ENCODE results near the gene PHACTR4.
"Not testable (repeated sequence)": the region's sequence is repeated elsewhere in the genome, so short reads cannot be mapped to it uniquely, and the experiment has no call there.

The PHACTR4 gene

DNA sequence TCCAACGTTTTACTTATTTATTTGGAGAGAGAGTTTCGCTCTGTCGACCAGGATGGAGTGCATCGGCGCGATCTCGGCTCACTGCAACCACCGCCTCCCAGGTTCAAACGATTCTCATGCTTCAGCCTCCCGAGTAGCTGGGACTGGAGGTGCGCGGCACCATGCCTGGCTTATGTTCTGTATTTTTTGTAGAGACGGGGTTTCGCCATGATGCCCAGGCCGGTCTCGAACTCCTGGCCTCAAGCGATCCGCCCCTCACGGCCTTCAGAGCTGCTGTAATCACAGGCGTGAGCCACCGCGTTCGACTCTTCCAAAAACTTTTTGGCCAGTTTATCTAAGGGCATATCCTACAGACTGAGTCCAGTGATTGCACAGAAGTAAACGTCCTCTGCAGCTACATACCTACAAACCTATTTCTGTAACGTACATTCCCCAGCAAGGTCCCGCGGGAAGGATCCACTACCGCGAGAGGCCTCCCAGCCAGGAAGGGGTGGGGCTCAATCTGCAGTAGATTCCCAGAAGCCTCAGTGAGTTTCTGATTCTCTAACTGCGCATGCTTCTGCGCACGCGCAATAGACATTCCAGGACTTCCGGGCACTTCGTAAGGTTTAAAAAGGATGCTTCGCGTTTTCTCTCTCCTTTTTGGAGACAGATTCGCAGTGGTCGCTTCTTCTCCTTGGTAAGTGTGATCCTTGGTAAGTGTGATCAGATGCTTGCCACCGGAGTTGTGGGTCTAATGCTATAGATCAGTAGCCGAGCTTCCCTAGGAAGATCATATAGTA, 136.1 kb downstream of the PHACTR4 start, which contains the start of gene RCC1:
TSS of gene RCC1 (plus strand) at position 638 of the 782 bp plus-strand sequence. CDS start 23,824 bp downstream, outside the sequence.
- DNase-seq: peak; percentile 88

DNA sequence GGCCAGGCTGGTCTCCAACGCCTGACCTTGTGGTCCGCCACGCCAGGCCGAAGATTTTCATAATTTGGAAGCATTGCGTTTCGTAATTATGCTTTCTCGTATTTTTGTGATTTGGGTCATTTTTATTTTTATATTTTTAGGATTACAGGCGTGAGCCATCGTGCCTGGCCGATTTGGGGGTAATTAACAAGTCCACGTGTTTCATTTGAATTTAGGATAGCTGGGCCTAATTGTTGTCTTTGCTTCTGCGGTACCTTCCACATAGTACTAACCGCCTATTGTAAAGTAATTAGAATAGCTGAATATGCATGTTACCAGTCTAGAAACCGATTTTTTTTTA, 137.3 kb downstream of the PHACTR4 start:
- DNase-seq: no peak

DNA sequence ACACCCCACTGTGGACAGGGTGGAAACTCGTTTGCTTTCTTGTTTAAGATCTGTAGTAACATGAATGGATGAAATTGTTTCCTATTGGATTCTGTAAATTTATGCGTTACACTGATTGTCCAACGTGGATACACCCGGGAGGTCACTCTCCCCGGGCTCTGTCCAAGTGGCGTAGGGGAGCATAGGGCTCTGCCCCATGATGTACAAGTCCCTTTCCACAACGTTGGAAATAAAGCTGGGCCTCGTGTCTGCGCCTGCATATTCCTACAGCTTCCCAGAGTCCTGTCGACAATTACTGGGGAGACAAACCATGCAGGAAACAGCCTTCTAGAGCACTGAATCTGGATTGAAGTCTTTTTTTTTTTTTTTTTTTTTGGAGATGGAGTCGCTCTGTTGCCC, 137.7 kb downstream of the PHACTR4 start:
- DNase-seq: no peak

DNA sequence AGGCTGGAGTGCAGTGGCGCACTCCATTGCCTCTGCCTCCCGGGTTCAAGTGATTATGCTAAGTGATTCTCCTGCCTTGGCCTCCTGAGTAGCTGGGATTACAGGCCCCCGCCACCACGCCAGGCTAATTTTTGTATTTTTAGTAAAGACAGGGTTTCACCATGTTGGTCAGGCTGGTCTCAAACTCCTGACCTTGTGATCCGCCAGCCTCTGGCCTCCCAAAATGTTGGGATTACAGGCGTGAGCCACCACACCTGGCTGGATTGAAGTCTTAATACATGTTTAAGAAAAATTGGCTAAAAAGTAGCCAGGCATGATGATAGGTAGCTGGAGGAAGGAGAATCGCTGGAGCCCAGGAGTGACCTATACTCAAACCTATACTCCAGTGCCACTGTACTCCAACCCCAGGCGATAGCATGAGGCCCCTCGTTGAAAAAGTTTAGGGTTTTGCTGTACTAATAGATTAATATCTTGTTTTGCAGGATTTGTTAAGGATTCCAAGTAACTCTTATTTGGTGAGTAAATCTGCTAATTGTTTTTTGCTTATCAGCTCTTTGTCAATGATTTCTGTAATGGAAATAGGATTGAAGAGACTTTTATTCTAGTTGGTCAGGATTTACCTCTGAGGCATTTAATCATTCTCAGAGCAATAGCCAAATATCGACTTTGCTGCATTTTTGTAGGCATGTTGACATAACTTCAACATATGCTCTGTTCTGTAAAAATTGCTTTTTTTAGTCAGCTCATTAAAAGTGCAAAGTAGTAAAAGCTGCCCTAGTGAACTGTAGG, 138.3 kb downstream of the PHACTR4 start:
- DNase-seq: no peak

DNA sequence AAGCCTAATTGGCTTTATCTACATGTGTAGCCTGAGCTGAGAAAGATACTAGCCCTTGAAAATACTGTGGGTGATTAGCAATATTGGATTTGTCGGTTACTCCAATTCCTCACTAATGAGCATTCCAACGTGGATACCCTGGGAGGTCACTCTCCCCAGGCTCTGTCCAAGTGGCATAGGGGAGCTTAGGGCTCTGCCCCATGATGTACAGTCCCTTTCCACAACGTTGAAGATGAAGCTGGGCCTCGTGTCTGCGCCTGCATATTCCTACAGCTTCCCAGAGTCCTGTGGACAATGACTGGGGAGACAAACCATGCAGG, 138.9 kb downstream of the PHACTR4 start:
- no peak for DNase-seq

DNA sequence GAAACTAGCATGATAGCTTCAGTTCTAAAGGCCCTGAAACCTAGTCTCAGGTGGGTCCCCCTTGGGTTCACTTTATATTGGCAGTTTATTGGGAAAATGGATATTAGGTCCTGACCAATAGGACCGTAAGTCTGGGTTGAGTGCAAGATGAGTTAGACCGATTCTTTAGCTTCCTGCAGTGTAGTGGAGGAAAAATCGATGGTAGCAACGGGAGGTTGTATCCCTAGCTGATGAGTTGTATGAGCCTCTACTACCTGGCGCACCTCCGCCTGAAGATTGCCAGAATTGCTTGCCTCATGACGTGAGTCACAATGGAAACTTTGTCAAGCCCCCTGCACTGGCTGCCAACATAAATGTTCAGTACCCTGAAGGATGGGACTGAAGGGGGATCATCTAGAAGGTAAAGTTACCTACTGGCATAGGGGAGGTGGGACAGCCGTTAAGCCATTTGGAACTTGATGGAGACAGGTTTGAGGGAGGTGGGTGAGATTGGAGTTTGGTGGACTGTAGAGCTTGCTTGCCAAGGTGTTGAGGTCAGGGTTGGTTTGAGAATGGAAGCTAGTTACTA, 140.2 kb downstream of the PHACTR4 start:
- no peak for DNase-seq

DNA sequence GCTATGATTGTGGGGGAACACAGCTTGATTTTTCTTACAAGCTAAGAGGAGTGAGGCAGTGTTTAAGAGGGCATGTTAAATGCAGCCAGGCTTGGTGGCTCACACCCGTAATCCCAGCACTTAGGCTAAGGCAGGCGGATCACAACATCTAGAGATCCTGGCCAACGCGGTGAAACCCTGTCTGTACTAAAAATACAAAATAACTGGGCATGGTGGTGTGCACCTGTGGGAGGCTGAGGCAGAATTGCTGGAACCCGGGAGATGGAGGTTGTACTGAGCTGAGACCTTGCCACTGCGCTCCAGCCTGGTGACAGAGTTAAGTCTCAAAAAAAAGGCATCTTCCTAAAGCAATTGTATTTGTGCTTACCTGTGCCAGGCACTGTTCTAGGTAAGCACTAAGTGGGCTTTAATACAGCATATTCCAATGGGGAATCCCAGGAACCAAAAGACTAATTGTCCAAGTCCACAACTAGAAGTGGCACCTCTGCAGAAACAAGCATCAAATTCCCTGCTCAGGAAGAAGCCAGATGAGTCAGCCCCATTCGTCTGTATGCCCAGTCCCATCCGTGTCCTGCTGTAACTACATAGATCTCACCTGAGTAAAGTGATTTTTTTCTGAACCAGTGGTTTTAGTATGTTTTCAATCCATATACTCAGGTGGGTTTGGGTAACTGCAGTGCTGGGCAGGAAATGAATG, 140.9 kb downstream of the PHACTR4 start:
- no peak for DNase-seq

DNA sequence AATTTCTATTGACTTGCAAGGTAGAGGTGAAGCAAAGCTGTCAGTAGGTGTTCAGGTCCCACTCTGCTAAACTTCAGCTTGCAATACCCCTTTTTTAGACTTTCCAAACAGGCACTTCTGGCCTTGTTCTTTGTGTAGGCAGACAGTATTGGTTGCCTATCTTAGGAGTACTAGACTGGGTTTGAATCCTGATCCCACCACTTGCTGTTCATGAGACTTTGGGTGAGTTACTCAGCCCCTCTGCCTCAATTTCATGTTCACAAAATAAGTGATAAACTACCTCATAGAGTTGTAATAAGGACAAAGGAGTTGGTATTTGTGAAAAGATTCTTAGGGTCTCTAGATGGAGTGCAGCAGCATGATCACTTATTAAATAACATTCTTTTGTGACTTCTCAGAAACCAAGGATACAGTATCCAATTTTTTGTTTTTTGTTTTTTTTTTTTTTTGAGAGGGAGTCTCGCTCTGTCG, 141.5 kb downstream of the PHACTR4 start:
- DNase-seq: no peak

DNA sequence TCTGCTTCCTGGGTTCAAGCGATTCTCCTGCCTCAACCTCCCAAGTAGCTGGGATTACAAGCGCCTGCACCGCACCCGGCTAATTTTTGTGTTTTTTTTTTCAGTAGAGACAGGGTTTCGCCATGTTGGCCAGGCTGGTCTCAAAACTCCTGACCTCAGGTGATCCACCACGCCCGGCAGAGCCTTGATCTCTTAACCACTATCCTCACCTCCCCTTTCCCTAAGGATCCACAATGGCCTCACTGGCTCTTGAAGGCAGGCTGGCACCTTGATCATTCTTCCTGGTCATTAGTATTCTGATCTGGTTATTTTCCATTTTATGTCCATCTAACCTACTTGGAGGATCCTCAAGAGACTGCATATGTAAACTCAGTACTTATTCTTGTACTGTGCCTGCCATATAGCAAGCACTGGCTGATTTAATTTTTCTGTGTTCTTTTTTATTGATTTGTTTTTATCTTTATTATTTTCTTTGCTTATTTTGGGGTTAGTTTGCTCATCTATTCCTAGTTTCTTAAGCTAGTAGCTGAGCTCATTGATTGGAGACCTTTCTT, 142.6 kb downstream of the PHACTR4 start:
- no peak for DNase-seq

DNA sequence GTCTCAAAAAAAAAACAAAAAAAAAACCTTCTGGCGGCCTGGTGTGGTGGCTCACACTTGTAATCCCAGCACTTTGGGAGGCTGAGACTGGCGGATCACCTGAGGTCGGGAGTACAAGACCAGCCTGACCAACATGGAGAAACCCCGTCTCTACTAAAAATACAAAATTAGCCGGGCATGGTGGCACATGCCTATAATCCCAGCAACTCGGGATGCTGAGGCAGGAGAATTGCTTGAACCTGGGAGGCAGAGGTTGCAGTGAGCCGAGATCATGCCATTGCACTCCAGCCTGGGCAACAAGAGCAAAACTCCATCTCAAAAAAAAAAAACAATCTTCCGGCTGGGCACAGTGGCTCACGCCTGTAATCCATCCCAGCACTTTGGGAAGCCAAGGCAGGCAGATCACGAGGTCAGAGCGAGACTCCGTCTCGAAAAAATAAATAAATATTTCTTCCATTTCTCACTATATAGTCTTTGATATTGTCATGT, 144.9 kb downstream of the PHACTR4 start:
- DNase-seq: not testable (repeated sequence)

DNA sequence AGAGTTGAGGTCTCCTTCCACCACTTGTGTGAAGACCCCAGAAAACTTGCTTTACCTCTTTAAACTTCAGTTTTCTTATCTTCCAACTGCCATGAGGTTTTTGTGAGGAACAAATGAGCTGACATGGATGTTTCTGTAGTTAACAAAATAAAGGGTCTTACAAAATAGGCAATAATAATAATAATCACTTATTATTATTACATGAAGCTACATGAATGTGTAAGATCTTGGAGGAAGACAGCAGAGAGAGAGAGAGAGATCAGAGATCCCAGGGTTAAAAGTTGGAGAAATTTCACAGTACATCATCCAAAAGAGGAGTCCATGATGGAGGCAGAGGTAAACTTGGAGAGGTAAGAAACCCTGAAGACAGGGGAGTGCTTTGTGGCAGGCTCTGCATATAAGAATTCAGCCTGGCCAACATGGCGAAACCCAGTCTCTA, 147.0 kb downstream of the PHACTR4 start:
- DNase-seq: no peak

DNA sequence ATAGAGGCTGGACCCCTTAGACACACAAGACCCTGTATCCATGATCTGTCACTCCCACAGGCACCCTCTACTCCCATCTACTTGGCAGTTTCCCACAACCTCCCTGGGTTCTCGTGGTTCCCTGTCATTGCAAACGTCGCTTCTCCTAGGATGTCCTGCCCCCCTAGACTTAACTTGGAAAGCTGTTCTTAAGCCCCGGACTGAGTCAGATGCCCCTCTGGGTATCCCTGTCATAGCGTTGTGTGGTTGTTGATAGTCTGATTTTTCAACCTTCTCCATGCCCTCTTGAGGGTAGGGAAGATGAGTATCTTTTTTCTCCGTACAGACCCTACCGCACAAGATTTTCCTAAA, 148.1 kb downstream of the PHACTR4 start:
- no peak for DNase-seq

DNA sequence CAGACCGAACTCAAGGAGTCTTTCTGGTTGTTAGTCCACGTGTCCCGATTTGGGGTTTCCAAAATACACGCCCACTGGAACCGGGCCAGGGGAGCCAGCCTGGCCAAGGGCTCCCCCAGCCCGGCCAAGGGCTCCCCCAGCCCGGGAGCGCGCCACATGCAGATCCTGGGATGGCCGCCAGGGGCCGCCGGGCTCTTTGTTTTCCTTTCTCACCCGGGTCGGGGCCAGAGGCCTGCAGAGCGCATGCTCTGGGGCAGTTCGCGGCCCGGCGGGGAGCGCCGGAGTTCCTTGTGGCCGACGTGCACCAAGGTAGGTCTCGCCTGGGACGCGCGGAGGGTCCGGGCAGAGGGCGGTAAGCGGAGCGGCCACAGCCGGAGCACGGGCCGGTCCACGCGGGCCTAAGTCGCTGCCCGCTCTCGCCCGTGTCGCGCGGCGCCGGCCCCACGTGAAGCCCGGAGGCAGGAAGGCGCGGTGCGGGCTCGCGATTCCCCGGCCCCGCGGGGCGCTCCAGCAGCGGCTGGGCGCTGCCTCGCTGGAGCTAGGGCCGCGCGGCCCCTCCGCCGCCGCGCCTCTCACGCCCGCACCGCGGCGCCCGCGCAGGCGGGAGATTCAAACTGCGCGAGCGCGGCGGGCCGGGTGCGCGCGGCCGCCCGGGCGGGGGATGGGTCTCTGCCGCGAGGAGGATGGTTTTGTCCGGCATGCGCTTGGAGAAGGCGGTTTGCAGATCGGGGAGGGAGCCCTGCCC, 148.6 kb downstream of the PHACTR4 start:
- DNase-seq: peak; percentile 35

DNA sequence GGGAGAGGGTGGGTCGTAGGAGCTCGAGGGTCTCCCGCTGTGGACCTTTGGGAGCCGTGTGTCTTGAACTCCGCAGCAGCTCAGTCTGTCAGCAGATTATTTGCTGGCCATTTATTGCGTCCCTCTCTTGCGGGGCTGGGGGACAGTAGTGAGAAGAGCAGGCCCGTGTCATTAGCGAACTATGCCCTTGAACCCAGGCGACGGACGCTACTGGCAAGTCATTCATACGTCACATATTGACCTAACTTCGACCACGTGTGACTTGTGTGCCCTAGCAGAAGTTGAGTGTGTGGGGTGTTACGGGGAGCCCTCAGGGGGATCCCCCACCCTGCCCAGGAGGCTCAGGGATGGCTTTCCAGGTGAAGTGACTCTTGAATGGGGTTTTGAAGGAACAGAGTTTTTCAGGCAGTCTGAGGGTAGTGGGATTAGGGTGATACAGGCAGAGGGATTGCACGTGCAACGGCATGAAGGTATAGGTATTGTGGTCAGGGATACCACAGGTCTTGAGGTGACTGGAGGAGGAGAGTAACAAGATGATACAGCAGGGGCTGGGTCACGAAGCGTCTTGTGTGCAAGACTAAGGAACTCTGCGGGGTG, 149.3 kb downstream of the PHACTR4 start:
- DNase-seq: no peak

DNA sequence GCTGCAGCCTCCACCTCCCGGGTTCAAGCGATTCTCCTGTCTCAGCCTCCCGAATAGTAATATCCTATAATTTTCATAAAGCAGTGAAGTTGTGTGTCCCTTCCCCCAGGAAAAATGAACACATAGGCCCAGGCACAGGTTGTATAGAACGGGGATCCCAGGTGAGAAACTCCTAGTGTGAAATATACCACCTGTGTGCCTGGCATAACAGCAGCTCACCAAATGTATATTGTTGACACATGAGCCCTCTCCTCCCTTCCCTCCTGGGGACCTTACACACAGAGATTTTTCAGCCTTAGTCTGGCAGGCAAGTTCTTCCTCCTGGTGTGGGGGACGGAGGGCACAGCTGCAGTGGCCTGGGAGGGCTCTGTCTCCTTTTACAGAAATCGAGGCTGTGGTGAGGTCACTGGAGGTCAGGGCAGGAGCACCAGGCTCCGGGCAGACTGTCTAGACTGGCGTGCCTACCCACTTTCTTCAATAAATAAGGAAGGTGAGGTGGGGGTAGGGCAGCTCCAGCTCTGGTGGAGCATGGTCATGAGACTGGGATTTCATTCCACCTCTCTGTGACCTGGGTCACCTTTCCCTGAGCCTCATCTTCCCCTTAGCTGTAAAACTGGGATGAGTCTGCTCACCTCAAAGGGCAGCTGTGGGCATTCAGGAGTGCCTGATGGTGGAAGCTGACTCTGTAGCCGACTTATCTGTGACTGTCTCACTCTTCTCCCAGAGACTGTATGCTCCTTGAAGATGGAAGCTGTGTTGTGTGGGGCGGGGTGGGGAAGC, 150.6 kb downstream of the PHACTR4 start:
- no peak for DNase-seq

DNA sequence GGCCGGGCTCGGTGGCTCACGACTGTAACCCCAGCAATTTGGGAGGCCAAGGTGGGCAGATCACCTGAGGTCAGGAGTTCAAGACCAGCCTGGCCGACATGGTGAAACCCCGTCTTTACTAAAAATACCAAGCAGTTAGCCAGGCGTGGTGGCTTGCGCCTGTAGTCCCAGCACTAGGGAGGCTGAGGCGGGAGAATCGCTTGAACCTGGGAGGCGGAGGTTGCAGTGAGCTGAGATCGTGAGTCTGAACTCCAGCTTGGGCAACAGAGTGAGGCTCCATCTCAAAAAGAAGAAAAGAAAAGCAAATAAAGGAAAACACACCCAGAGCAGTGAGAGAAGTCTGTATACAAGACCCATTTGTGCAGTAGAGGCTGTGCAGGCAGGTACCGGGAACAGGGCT, 151.3 kb downstream of the PHACTR4 start:
- not testable (repeated sequence) for DNase-seq

DNA sequence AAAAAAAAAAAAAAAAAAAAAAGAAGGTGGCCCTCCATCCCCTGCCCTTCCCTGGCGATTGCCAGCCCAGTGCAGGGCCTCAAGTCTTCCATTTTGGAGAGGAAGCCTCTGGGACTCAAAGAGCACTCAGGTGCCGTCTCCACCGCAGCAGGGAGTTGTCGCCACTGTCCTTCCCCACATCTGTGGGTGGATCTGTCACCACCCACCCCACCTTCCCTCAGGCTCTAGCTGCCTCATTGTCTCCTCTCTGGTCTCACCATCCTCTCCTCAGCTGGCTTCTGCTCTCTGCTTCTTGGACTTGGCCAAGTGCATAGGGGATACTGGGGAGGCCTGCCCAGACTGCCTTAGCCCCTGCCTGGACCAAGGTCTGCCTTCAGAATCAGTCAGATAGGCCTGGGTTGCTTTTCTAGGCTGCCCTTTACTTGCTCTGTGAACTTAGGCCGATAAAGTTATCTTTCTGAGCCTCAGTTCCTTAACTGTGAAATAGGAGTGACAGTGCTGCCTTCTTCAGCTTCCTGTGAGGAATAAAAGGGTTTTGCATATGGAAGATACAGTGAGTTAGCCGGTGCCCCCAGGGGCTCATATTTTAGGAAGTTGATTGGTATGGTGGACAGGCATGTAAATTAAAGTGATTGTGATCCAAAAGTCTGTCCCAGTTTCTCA, 152.1 kb downstream of the PHACTR4 start:
- no peak for DNase-seq

DNA sequence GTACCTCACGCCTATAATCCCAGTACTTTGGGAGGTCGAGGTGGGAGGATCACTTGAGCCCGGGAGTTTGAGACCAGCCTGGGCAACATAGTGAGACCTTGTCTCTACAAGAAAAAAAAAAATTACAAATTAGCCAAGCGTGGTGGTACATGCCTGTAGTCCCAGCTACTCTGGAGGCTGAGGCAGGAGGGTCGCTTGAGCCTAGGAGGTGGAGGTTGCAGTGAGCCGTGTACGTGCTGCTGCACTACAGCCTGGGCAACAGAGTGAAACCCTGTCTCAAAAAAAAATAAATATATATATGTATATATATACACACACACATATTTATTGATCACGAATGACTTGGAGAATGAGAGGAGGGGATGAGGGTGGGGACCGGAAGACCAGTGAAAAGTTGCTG, 153.0 kb downstream of the PHACTR4 start:
- DNase-seq: not testable (repeated sequence)

DNA sequence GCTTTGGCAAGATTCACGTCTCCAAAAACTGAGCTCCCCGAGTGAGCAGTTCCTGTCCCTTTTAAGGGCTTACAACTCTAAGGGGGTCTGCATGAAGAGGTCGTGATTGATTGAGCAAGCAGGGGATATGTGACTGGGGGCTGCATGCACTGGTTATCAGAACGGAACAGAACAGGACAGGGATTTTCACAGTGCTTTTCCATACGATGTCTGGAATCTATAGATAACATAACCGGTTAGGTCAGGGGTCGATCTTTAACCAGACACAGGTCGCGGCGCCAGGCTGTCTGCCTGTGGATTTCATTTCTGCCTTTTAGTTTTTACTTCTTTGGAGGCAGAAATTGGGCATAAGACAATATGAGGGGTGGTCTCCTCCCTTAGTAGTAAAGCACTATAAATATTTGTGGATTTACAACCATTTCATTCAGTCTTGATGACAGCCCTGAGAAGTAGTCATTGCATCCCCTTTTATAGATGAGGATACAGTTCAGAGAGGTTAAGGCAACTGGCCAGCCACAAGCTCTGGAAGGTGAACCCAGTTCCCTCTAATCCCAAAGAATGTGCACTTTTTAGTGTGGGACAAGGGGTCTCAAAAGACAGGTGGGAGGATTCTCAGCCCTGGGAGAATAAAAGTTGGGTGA, 155.6 kb downstream of the PHACTR4 start:
- DNase-seq: not testable (repeated sequence)

DNA sequence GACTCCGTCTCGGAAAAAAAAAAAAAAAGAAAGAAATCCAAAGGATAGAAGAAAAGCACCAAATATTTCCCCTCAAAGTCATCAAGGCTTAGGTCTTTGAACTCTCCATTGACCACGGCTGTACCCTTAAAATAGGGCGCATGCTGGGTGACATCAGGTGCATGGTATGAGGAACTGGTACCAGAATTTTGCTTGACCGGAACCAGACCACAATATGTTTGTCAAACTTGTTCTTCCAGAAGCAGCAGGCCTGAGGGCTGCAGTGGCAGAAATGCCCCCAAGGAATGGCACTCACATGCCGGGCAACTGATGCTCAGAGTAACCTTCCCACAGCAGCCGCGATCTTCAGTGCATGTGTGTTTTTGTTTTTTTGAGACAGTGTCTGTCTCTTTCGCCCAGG, 157.3 kb downstream of the PHACTR4 start:
- DNase-seq: no peak

All from NCI-H1417 treated with DMSO at 0.1 percent for 48 hours (cell line).